Neural progenitor cell (in vitro differentiated cells): Measurements from ENCODE around the gene FIBCD1. TPM values are rescaled to one million over a fixed set of nuclear protein-coding genes. Genes with fewer than 3 reads are reported as not detected.

Source experiments
- DNase-seq: peaks from one replicate; pipeline ENCODE4 v3.0.0-alpha.2; 2016; ENCODE audit warnings: low spot score
- H2AFZ ChIP-seq: fragments of 200-600 bp; sonication (generic); replicated peaks from 2 replicates; pipeline ENCODE4 v1.6.1; 2016; ENCODE audit warnings: antibody characterized with exemption
- H3F3A ChIP-seq: fragments of 200-600 bp; sonication (generic); 2 replicates; pipeline ENCODE4 v1.6.1; 2016; ENCODE audit warnings: antibody characterized with exemption, low read depth
- H3K27ac ChIP-seq: fragments of 200-600 bp; sonication (generic); 2 replicates; pipeline ENCODE4 v1.5.1; 2016; ENCODE audit warnings: mild to moderate bottlenecking
- H3K27me3 ChIP-seq: fragments of 200-600 bp; sonication (generic); 2 replicates; pipeline ENCODE4 v1.6.1; 2016; ENCODE audit warnings: mild to moderate bottlenecking, moderate library complexity
- H3K36me3 ChIP-seq: fragments of 200-600 bp; sonication (generic); 2 replicates; pipeline ENCODE4 v1.5.1; 2016
- H3K4me1 ChIP-seq: fragments of 200-600 bp; sonication (generic); 2 replicates; pipeline ENCODE4 v1.6.1; 2016; ENCODE audit warnings: mixed run types
- H3K4me2 ChIP-seq: fragments of 200-600 bp; sonication (generic); 2 replicates; pipeline ENCODE4 v1.6.1; 2016
- H3K4me3 ChIP-seq: fragments of 200-600 bp; sonication (generic); 2 replicates; pipeline ENCODE4 v1.5.1; 2016
- H3K79me2 ChIP-seq: fragments of 200-600 bp; sonication (generic); 2 replicates; pipeline ENCODE4 v1.6.1; 2016; ENCODE audit warnings: low read depth
- H3K9ac ChIP-seq: fragments of 200-600 bp; sonication (generic); 2 replicates; pipeline ENCODE4 v1.6.1; 2016
- H3K9me3 ChIP-seq: fragments of 200-600 bp; sonication (generic); 2 replicates; pipeline ENCODE4 v1.5.1; 2016; ENCODE audit warnings: low read depth
- H4K20me1 ChIP-seq: fragments of 200-600 bp; sonication (generic); 2 replicates; pipeline ENCODE4 v1.6.1; 2016; ENCODE audit warnings: low read depth
- H3K27ac Mint-ChIP-seq: 3 replicates; pipeline ENCODE4 v1.8.0; 2021; ENCODE audit warnings: mixed read lengths
- H3K27me3 Mint-ChIP-seq: 2 replicates; pipeline ENCODE4 v1.8.0; 2022; ENCODE audit warnings: low read depth, mild to moderate bottlenecking, inconsistent platforms, moderate library complexity, mixed read lengths; ENCODE audit not compliant: insufficient read depth
- H3K36me3 Mint-ChIP-seq: 3 replicates; pipeline ENCODE4 v1.8.0; 2021; ENCODE audit warnings: mixed read lengths
- H3K4me1 Mint-ChIP-seq: 3 replicates; pipeline ENCODE4 v1.8.0; 2021; ENCODE audit warnings: mixed read lengths
- H3K4me3 Mint-ChIP-seq: 3 replicates; pipeline ENCODE4 v1.8.0; 2021; ENCODE audit warnings: mild to moderate bottlenecking, moderate library complexity, mixed read lengths
- H3K9me3 Mint-ChIP-seq: 3 replicates; pipeline ENCODE4 v1.8.0; 2020; ENCODE audit warnings: mixed read lengths
- EZH2 ChIP-seq: fragments of 200-600 bp; sonication (generic); IDR thresholded peaks from 2 replicates; pipeline ENCODE4 v1.6.1; 2017; ENCODE audit warnings: antibody characterized with exemption, mild to moderate bottlenecking, moderate library complexity
- EZH2phosphoT487 ChIP-seq: fragments of 200-600 bp; sonication (generic); IDR thresholded peaks from 2 replicates; pipeline ENCODE4 v1.6.1; 2017; ENCODE audit warnings: antibody characterized with exemption
- total RNA-seq: library from RNA; depleted of rRNA; stranded (reverse); fragments of >200 nt; gene quantifications from 2 replicates; pipeline ENCODE4 v1.2.3, GENCODE V29; 2015; ENCODE audit warnings: low replicate concordance
- TF ChIP-seq, protein P1 (sequence below): fragments of 200-600 bp; sonication (generic); IDR thresholded peaks from 2 replicates; pipeline ENCODE4 v1.5.1; 2017; ENCODE audit warnings: antibody characterized with exemption, mild to moderate bottlenecking

FIBCD1 gene
- total RNA-seq, 1 donor from 2014 or later = 1.8 TPM

DNA sequence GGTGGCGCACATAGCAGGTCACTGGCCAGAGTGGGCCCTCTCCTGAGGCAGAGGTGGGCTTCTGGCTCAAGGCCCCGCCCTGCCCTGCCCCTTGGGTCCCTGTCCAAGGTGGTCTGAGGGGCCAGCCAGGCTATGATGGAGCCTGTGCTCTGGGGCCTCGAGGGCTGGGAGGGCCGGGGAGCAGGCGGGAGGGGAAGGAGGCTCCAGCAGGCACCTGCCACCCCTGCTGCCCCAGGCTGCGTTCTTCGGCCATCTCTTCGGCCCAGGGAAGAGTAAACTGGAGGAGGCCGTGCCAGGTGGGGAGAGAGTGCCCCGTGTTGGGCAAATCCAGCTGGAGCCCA lies 14.6 kb downstream of the FIBCD1 start:
- no peak overlapping the region for H3K9ac ChIP-seq
- H3K4me3 ChIP-seq = no peak overlapping the region
- H3K27ac Mint-ChIP-seq = no peak overlapping the region
- no peaks in the 10 kb centered on the region for H3K36me3 ChIP-seq
- DNase-seq = no peak
- H3K27ac ChIP-seq = no peak overlapping the region
- peaks cover 3% of the 10 kb centered on the region for H3K9me3 Mint-ChIP-seq
- TF ChIP-seq EZH2phosphoT487 = no peak
- TF ChIP-seq, protein P1, sequence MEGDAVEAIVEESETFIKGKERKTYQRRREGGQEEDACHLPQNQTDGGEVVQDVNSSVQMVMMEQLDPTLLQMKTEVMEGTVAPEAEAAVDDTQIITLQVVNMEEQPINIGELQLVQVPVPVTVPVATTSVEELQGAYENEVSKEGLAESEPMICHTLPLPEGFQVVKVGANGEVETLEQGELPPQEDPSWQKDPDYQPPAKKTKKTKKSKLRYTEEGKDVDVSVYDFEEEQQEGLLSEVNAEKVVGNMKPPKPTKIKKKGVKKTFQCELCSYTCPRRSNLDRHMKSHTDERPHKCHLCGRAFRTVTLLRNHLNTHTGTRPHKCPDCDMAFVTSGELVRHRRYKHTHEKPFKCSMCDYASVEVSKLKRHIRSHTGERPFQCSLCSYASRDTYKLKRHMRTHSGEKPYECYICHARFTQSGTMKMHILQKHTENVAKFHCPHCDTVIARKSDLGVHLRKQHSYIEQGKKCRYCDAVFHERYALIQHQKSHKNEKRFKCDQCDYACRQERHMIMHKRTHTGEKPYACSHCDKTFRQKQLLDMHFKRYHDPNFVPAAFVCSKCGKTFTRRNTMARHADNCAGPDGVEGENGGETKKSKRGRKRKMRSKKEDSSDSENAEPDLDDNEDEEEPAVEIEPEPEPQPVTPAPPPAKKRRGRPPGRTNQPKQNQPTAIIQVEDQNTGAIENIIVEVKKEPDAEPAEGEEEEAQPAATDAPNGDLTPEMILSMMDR = no peak
- no peak for TF ChIP-seq EZH2
- peaks cover 36% of the 10 kb centered on the region for H3K4me1 ChIP-seq
- no peak overlapping the region for H3K4me2 ChIP-seq
- no peaks in the 10 kb centered on the region for H3K9me3 ChIP-seq
- H3K79me2 ChIP-seq = no peaks in the 10 kb centered on the region
- H3F3A ChIP-seq = peaks cover 10% of the 10 kb centered on the region
- H3K27me3 ChIP-seq = no peaks in the 10 kb centered on the region
- H3K27me3 Mint-ChIP-seq = peaks cover 17% of the 10 kb centered on the region
- H3K36me3 Mint-ChIP-seq = no peaks in the 10 kb centered on the region
- peaks cover 47% of the 10 kb centered on the region for H3K4me1 Mint-ChIP-seq
- no peak overlapping the region for H2AFZ ChIP-seq
- peaks cover 26% of the 10 kb centered on the region for H4K20me1 ChIP-seq
- no peak overlapping the region for H3K4me3 Mint-ChIP-seq

DNA sequence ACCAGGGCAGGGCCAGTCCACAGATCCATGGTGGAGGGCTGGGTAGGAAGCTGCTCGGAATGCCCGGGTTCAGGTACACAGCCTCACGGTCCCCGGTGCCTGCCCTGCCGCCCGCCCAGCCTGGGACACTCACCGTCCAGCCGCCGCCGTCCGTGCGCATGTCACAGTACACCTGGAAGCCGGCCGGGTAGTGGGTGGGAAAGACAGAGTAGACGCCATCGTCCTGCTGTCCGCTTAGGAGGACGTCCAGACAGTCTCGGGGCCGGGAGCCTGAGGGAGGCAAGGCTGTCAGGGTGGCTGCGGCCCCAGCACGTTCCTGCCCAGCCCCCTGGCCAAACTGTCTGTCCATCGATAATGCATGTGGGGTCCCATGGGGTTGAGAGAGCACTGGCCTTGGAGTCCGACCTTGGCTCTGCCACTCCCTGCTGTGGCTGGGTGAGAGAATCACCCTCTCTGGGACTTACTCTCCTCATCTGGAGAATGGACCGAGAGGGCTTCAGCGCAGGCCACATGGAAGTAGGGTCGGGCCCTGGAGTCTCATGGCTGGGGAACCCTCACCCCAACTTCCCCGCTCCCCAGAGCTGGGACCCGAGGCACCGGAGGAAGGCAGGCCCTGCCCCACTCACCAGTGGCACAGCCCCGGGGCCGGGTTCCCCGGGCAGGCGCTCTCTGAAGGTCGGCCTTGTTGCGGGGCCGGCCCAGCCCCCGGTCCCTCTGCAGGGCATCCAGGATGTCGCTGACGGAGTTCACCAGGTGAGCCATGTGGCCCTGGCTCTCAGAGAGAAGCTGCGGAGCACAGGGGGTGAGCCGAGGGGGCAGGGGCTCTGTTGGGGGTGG lies 15.2 kb downstream of the FIBCD1 start:
- H3K4me2 ChIP-seq = no peak overlapping the region
- no peak overlapping the region for H3K27ac ChIP-seq

DNA sequence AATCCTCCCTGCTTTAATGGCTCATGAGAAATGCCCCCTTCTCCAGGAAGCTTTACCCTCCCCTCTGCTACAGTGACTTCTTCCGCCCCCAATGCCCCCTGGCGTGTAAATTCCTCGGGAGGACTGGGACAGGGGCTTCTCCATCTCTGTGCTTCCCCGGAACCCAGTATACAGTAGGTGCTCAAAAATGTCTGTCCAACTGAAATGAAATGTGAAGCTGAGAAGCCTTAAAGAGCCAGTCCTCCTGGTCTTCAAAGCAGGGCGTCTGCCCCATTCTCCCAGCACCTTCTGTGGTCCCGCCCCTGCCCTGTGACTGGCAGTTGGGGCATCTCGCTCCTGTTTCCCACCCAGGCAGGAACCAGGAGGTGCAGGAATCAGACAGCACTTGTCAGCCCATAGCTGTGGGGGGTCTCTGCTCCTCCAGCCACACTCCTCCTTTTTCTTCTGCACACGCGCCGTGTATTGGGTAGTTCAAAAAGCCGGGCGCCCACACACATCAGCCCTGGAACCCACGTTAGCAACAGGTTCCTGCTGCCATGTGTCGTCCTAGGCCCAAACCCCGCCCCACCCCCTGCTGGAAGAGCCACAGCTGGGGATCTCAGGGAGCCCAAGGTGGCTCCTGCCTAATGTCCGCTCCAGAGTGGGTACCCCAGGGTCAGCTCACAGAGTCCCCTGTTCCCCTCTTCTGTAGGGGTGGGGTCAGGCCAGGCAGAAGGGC lies 16.0 kb downstream of the FIBCD1 start:
- Histone ChIP-seq H3K9me3 (no peaks in the 10 kb centered on the region), H3K27ac (no peak overlapping the region), H3K4me2 (no peak overlapping the region), H3K79me2 (no peaks in the 10 kb centered on the region), H3K4me3 (no peak overlapping the region), H3K27me3 (no peaks in the 10 kb centered on the region), H3K4me1 (peaks cover 39% of the 10 kb centered on the region), H3K9ac (no peak overlapping the region), H3F3A (peaks cover 10% of the 10 kb centered on the region), H4K20me1 (peaks cover 26% of the 10 kb centered on the region), H3K36me3 (no peaks in the 10 kb centered on the region), H2AFZ (no peak overlapping the region)
- H3K27ac Mint-ChIP-seq = peak overlapping the region; percentile 57
- peaks cover 3% of the 10 kb centered on the region for H3K9me3 Mint-ChIP-seq
- DNase-seq = no peak
- peak overlapping the region; percentile 67 for H3K4me3 Mint-ChIP-seq
- TF ChIP-seq EZH2phosphoT487 (no peak), EZH2 (no peak)
- TF ChIP-seq, protein P1 = no peak
- peaks cover 24% of the 10 kb centered on the region for H3K27me3 Mint-ChIP-seq
- H3K4me1 Mint-ChIP-seq = peaks cover 48% of the 10 kb centered on the region
- H3K36me3 Mint-ChIP-seq = no peaks in the 10 kb centered on the region

More for the DNA sequence above, 15.2 kb downstream of the FIBCD1 start:
- Mint-ChIP-seq H3K4me3 (no peak overlapping the region), H3K27me3 (peaks cover 21% of the 10 kb centered on the region), H3K36me3 (no peaks in the 10 kb centered on the region), H3K4me1 (peaks cover 51% of the 10 kb centered on the region), H3K27ac (peak overlapping the region; percentile 63), H3K9me3 (peaks cover 3% of the 10 kb centered on the region)
- Histone ChIP-seq H4K20me1 (peaks cover 26% of the 10 kb centered on the region), H3K4me1 (peaks cover 39% of the 10 kb centered on the region), H3K27me3 (no peaks in the 10 kb centered on the region), H3K9ac (no peak overlapping the region), H2AFZ (no peak overlapping the region), H3K36me3 (no peaks in the 10 kb centered on the region), H3F3A (peaks cover 10% of the 10 kb centered on the region), H3K4me3 (no peak overlapping the region), H3K9me3 (no peaks in the 10 kb centered on the region), H3K79me2 (no peaks in the 10 kb centered on the region)
- TF ChIP-seq, protein P1 = no peak
- TF ChIP-seq EZH2phosphoT487 (no peak), EZH2 (no peak)
- no peak for DNase-seq
